H1 (cell line): ENCODE measurements around the gene FUBP3. TPM values are rescaled to one million over a fixed set of nuclear protein-coding genes. Genes with fewer than 3 reads are reported as not detected.

Source experiments
- EP300 ChIP-seq, 2 experiments: IDR thresholded peaks; 1 replicate in 1 of 2; 2 replicates in 1 of 2; pipeline ENCODE4 v1.6.1; 2011 to 2012; ENCODE audit warnings: low read depth in 2 of 2, low read length in 2 of 2, mild to moderate bottlenecking in 2 of 2, borderline replicate concordance in 1 of 2, inconsistent platforms in 1 of 2, moderate library complexity in 1 of 2
- HDAC2 ChIP-seq, 2 experiments: fragments of 300-600 bp in 1 of 2; sonication (generic) in 1 of 2; IDR thresholded peaks; 2 replicates each; pipeline ENCODE4 v1.6.1; 2011 to 2012; ENCODE audit warnings: low read depth in 2 of 2, low read length in 2 of 2, mild to moderate bottlenecking in 2 of 2, moderate library complexity in 2 of 2, borderline replicate concordance in 1 of 2, inconsistent platforms in 1 of 2
- POLR2AphosphoS5 ChIP-seq: IDR thresholded peaks from 2 replicates; pipeline ENCODE4 v1.6.1; 2011; ENCODE audit warnings: low read depth, low read length
- SRF ChIP-seq: IDR thresholded peaks from 2 replicates; pipeline ENCODE4 v1.6.1; 2011; ENCODE audit warnings: mild to moderate bottlenecking, low read depth, low read length, moderate library complexity
- polyA plus RNA-seq, 7 experiments: library from polyadenylated mRNA; depleted of rRNA in 3 of 7; stranded (reverse) in 5 of 7; unstranded in 2 of 7; fragments of >200 nt in 5 of 7; fragments of 200-250 nt in 2 of 7; gene quantifications; 1 replicate in 5 of 7; 2 replicates in 1 of 7; 4 replicates in 1 of 7; pipeline versions ENCODE4 v1.2.1 to v1.2.3, GENCODE V29; 2011 to 2013; ENCODE audit warnings: missing spikeins in 2 of 7, mixed read lengths in 2 of 7
- total RNA-seq: library from RNA; stranded (reverse); fragmentation: NEBNext Ultra II Directional; extraction: Animal tissue kit (Norgen Biotek cat#: 25700); gene quantifications from 2 replicates; pipeline ENCODE4 v1.2.1, GENCODE V29; 2021

Gene FUBP3
- total and polyA plus RNA-seq, 2 of the 8 experiments (the other 6 are each of a cell fraction or from before 2014, with no cell fraction given): 23.7 to 76.4 TPM

DNA sequence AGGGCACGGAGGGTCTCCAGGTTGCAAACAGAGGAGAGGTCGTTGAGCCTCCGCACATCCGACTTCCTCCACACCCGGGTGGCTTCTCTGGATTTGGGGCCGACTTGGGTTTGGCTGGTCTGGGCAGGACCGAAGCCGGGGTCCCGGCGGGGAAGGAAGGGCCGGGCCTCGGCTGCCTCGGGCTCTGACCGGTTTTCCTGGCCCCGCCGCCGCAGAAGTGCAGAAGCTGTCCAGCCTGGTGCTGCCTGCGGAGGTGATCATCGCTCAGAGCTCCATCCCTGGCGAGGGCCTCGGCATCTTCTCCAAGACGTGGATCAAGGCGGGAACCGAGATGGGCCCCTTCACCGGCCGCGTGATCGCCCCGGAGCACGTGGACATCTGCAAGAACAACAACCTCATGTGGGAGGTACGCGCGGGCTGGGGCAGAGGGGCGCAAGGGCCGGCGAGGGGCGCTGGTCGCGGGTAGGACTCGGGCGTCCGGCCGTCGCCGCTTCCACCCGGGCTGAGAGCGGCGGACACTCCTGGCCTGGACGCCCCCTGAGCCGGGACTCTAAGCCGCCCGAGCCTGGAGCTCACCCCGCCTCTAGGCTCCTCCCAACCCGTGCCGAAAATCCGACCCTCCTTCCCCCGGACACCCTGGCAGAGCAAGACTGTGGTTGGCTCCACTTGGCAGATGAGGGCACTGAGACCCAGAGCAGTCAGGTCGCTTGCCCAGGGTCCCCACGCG lies 87.2 kb downstream of the FUBP3 start (continued):
- TF ChIP-seq HDAC2 (IDR thresholded peaks at IDR 0.05; ENCODE audit: borderline replicate concordance in 1 of 2, low read depth in 2 of 2, low read length in 2 of 2) (no peak), EP300 (IDR thresholded peaks at IDR 0.05; ENCODE audit: borderline replicate concordance in 1 of 2, low read depth in 2 of 2, low read length in 2 of 2) (no peak), SRF (no peak), POLR2AphosphoS5 (no peak)
